Gastrocnemius medialis (tissue), 4 donors: ENCODE data around the gene SEMA4G. TPM values are rescaled to one million over a fixed set of nuclear protein-coding genes. Genes with fewer than 3 reads are reported as not detected.
A peak's percentile ranks its signal among the peaks of the same experiment; 100 is the strongest.

ENCODE experiments used
- ATAC-seq, 2 donors: fragments of 150-250 bp; one replicate each; pipeline ENCODE4 v1.9.1; 2016
- DNase-seq, 2 donors: peaks; one replicate each; pipeline ENCODE4 v3.0.0-alpha.2; 2019
- H3K27ac ChIP-seq, 4 donors: fragments of 200-600 bp; sonication (generic); 1 replicate in 1 of 4; 2 replicates in 3 of 4; pipeline ENCODE4 v1.5.1; 2016 to 2018; ENCODE audit warnings: mild to moderate bottlenecking in 2 of 4, moderate library complexity in 1 of 4
- H3K27me3 ChIP-seq, 3 donors: fragments of 200-600 bp; sonication (generic) in 2 of 3; 1 replicate in 1 of 3; 2 replicates in 2 of 3; pipeline versions ENCODE4 v1.5.1 to v1.6.0; 2016 to 2019; ENCODE audit warnings: mild to moderate bottlenecking in 1 of 3, moderate library complexity in 1 of 3
- H3K36me3 ChIP-seq, 2 donors: fragments of 200-600 bp; sonication (generic) in 1 of 2; one replicate each; pipeline ENCODE4 v1.5.1; 2017 to 2018
- H3K4me1 ChIP-seq, 2 donors: fragments of 200-600 bp; sonication (generic) in 1 of 2; one replicate each; pipeline ENCODE4 v1.5.1; 2016 to 2017; ENCODE audit warnings: mild to moderate bottlenecking in 2 of 2
- H3K4me3 ChIP-seq, 4 donors: fragments of 200-600 bp; sonication (generic) in 3 of 4; 1 replicate in 1 of 4; 2 replicates in 3 of 4; pipeline ENCODE4 v1.5.1; 2016 to 2019; ENCODE audit warnings: mild to moderate bottlenecking in 2 of 4
- H3K9me3 ChIP-seq, 3 donors: fragments of 200-600 bp; sonication (generic) in 2 of 3; 1 replicate in 1 of 3; 2 replicates in 2 of 3; pipeline ENCODE4 v1.5.1; 2016 to 2019
- CTCF ChIP-seq, 5 experiments: fragments of 450-650 bp in 3 of 5; fragments of 200-600 bp in 2 of 5; sonication (generic) in 2 of 5; IDR thresholded peaks in 4 of 5; conservative IDR thresholded peaks in 1 of 5; 1 replicate in 4 of 5; 2 replicates in 1 of 5; pipeline ENCODE4 v1.5.1; 2016 to 2019; ENCODE audit warnings: antibody characterized with exemption in 5 of 5, mild to moderate bottlenecking in 3 of 5, moderate library complexity in 3 of 5
- POLR2A ChIP-seq, 2 donors: fragments of 450-650 bp; IDR thresholded peaks; one replicate each; pipeline ENCODE4 v1.6.1; 2017; ENCODE audit warnings: antibody characterized with exemption in 2 of 2, mild to moderate bottlenecking in 2 of 2, moderate library complexity in 2 of 2
- in situ Hi-C, 4 donors: fragments of 200-750 bp; cut with MboI; loops; one replicate each; pipeline versions ENCODE4 v1.15.0 to v1.8.0; 2017; ENCODE audit warnings: low sequenced_read_pairs in 4 of 4
- intact Hi-C: fragments of 100-400 bp; cut with DNase I; formaldehyde crosslinking; loops from one replicate; pipeline ENCODE4 v1.15.1; 2023; ENCODE audit warnings: low total_unique reads
- total RNA-seq, 4 donors: library from RNA; depleted of rRNA; stranded (reverse); fragments of >200 nt; gene quantifications; one replicate each; pipeline versions ENCODE4 v1.1.0 to v1.2.3, GENCODE V29; 2016

The SEMA4G gene
- total RNA-seq, 4 donors from 2014 or later, result 0.46 to 1.1 (median 0.52) TPM

- TF ChIP-seq POLR2A (IDR thresholded peaks at IDR 0.05) (no peak), CTCF (IDR thresholded peaks at IDR 0.05 in 4 of 5, conservative IDR thresholded peaks at IDR 0.05 in 1 of 5) (no peak)
- DNase-seq (no peak), ATAC-seq (no peak)
- Histone ChIP-seq H3K4me3 (no peak overlapping the region), H3K27me3 (no peaks in the 10 kb centered on the region), H3K4me1 (peaks cover 7 to 16% of the 10 kb centered on the region in 2 donors), H3K9me3 (no peaks in the 10 kb centered on the region), H3K27ac (no peak overlapping the region), H3K36me3 (peaks cover 0 to 19% of the 10 kb centered on the region in 2 donors)
- intact Hi-C loops (no loop called here), in situ Hi-C loops (no loop called here)
These were observed 2.0 kb upstream of the SEMA4G start for GRCh38 chr10:100967332-100967731.

- in situ Hi-C loops, result no loop called here
- H3K27ac ChIP-seq, result no peak overlapping the region
- intact Hi-C loops, result no loop called here
These were observed 1.1 kb upstream of the SEMA4G start for GRCh38 chr10:100968062-100968736.

GRCh38 chr10:100968863-100969186 lies 479 bp upstream of the SEMA4G start:
- TF ChIP-seq POLR2A (IDR thresholded peaks at IDR 0.05) (no peak), CTCF (IDR thresholded peaks at IDR 0.05 in 4 of 5, conservative IDR thresholded peaks at IDR 0.05 in 1 of 5) (no peak)
- H3K27me3 ChIP-seq, result no peaks in the 10 kb centered on the region
- DNase-seq, result no peak
- ATAC-seq, result peak; percentile 9 to 48
- no peak overlapping the region for H3K27ac ChIP-seq
- no peaks in the 10 kb centered on the region for H3K9me3 ChIP-seq
- H3K4me1 ChIP-seq, result peaks cover 7 to 16% of the 10 kb centered on the region in 2 donors
- peaks cover 0 to 15% of the 10 kb centered on the region in 2 donors for H3K36me3 ChIP-seq
- peak overlapping the region; percentile 49 to 81 (median 62) for H3K4me3 ChIP-seq
- intact Hi-C loops (loop anchor here (1.0 kb wide), 1 partner anchor 45 kb away; no protein-coding TSS in a partner anchor), in situ Hi-C loops (no loop called here)

More at GRCh38 chr10:100968062-100968736, 1.1 kb upstream of the SEMA4G start:
- no peaks in the 10 kb centered on the region for H3K9me3 ChIP-seq
- peaks cover 0 to 15% of the 10 kb centered on the region in 2 donors for H3K36me3 ChIP-seq
- DNase-seq, result no peak
- TF ChIP-seq CTCF (IDR thresholded peaks at IDR 0.05 in 4 of 5, conservative IDR thresholded peaks at IDR 0.05 in 1 of 5) (no peak), POLR2A (IDR thresholded peaks at IDR 0.05) (no peak)
- no peaks in the 10 kb centered on the region for H3K27me3 ChIP-seq
- peaks cover 7 to 16% of the 10 kb centered on the region in 2 donors for H3K4me1 ChIP-seq
- H3K4me3 ChIP-seq, result no peak overlapping the region
- ATAC-seq, result no peak

GRCh38 chr10:100970076-100970913 lies 991 bp downstream of the SEMA4G start:
- Histone ChIP-seq H3K4me3 (peak overlapping the region; percentile 49 to 81 (median 62)), H3K27me3 (no peaks in the 10 kb centered on the region), H3K9me3 (no peaks in the 10 kb centered on the region), H3K27ac (no peak overlapping the region), H3K36me3 (peaks cover 0 to 3% of the 10 kb centered on the region in 2 donors), H3K4me1 (peaks cover 7 to 16% of the 10 kb centered on the region in 2 donors)
- ATAC-seq (no peak), DNase-seq (no peak)
- TF ChIP-seq POLR2A (IDR thresholded peaks at IDR 0.05), result no peak
- TF ChIP-seq CTCF (IDR thresholded peaks at IDR 0.05 in 4 of 5, conservative IDR thresholded peaks at IDR 0.05 in 1 of 5), result no peak
- in situ Hi-C loops, result no loop called here
- intact Hi-C loops, result no loop called here
